Measurements from ENCODE around the gene RUSC1. TPM values are rescaled to one million over a fixed set of nuclear protein-coding genes. Genes with fewer than 3 reads are reported as not detected.

Gene RUSC1
- total RNA-seq, 2 donors from 2014 or later: 68.4 to 113 TPM

GRCh38 chr1:155294520-155295182 lies 26.0 kb upstream of the RUSC1 start:
- Histone ChIP-seq H3K4me3 (no peak overlapping the region), H3K27ac (no peak overlapping the region), H3K27me3 (peaks cover 11% of the 10 kb centered on the region), H3K36me3 (no peaks in the 10 kb centered on the region), H3K4me1 (no peaks in the 10 kb centered on the region), H3K9me3 (no peaks in the 10 kb centered on the region), H3K9ac (ENCODE audit: low read depth in 2 of 2, low read length in 2 of 2) (no peak overlapping the region)
- intact Hi-C loops (cut with DNase I): no loop called here
- no peak for TF ChIP-seq CTCF (IDR thresholded peaks at IDR 0.05)
- DNase-seq: no peak

- Histone ChIP-seq H3K4me3 (no peak overlapping the region), H3K27ac (no peak overlapping the region), H3K9me3 (no peaks in the 10 kb centered on the region), H3K27me3 (peaks cover 11% of the 10 kb centered on the region), H3K9ac (ENCODE audit: low read depth in 2 of 2, low read length in 2 of 2) (peak overlapping the region in 1 of 2 donors; percentile 12), H3K36me3 (no peaks in the 10 kb centered on the region), H3K4me1 (no peaks in the 10 kb centered on the region)
- no peak for TF ChIP-seq CTCF (IDR thresholded peaks at IDR 0.05)
- no peak for DNase-seq
- intact Hi-C loops (cut with DNase I): no loop called here
These were observed 25.3 kb upstream of the RUSC1 start for GRCh38 chr1:155295183-155295941.

GRCh38 chr1:155295942-155296267 lies 24.8 kb upstream of the RUSC1 start:
- H3K36me3 ChIP-seq: no peaks in the 10 kb centered on the region
- DNase-seq: no peak
- no peak overlapping the region for H3K9ac ChIP-seq (ENCODE audit: low read depth in 2 of 2, low read length in 2 of 2)
- H3K4me3 ChIP-seq: no peak overlapping the region
- H3K27me3 ChIP-seq: peaks cover 11% of the 10 kb centered on the region
- no peaks in the 10 kb centered on the region for H3K4me1 ChIP-seq
- no peak overlapping the region for H3K27ac ChIP-seq
- no peak for TF ChIP-seq CTCF (IDR thresholded peaks at IDR 0.05)
- intact Hi-C loops (cut with DNase I): no loop called here
- no peaks in the 10 kb centered on the region for H3K9me3 ChIP-seq

- Histone ChIP-seq H3K9ac (ENCODE audit: low read depth in 2 of 2, low read length in 2 of 2) (no peak overlapping the region), H3K27ac (no peak overlapping the region), H3K4me1 (no peaks in the 10 kb centered on the region), H3K27me3 (peaks cover 11% of the 10 kb centered on the region), H3K36me3 (no peaks in the 10 kb centered on the region), H3K9me3 (no peaks in the 10 kb centered on the region), H3K4me3 (no peak overlapping the region)
- intact Hi-C loops (cut with DNase I): no loop called here
- no peak for DNase-seq
- no peak for TF ChIP-seq CTCF (IDR thresholded peaks at IDR 0.05)
These were observed 24.0 kb upstream of the RUSC1 start for GRCh38 chr1:155296661-155297060.

- H3K9ac ChIP-seq (ENCODE audit: low read depth in 2 of 2, low read length in 2 of 2): no peak overlapping the region
- H3K4me1 ChIP-seq: no peaks in the 10 kb centered on the region
- H3K4me3 ChIP-seq: no peak overlapping the region
- TF ChIP-seq CTCF (IDR thresholded peaks at IDR 0.05): no peak
- intact Hi-C loops (cut with DNase I): no loop called here
- H3K36me3 ChIP-seq: no peaks in the 10 kb centered on the region
- H3K27me3 ChIP-seq: peaks cover 11% of the 10 kb centered on the region
- no peak overlapping the region for H3K27ac ChIP-seq
- DNase-seq: no peak
- H3K9me3 ChIP-seq: no peaks in the 10 kb centered on the region
These were observed 23.3 kb upstream of the RUSC1 start for GRCh38 chr1:155297384-155297783.

Measured in colonic mucosa (tissue), 4 donors.